MCF 10A (cell line): Measurements from ENCODE around the gene FAAP100. TPM values are rescaled to one million over a fixed set of nuclear protein-coding genes. Genes with fewer than 3 reads are reported as not detected.

Source experiments
- BruUV-seq: library from RNA; stranded (reverse); fragments of 400-500 nt; replicated peaks from 2 replicates; lab custom pipeline; 2021; lab: Mats Ljungman, UMichigan
- CTCF ChIA-PET: fragments of 300-600 bp; sonication (Branson Sonifier 250); formaldehyde crosslinking; extraction: SDS; loops from one replicate; lab custom pipeline; 2021; ENCODE audit warnings: antibody characterized with exemption, inconsistent platforms; lab: Yijun Ruan, JAX
- POLR2A ChIA-PET: fragments of 300-600, 350-650 bp; sonication (Branson Sonifier 250); formaldehyde crosslinking; extraction: SDS; loops from one replicate; lab custom pipeline; 2020; ENCODE audit warnings: antibody characterized with exemption, inconsistent platforms; lab: Yijun Ruan, JAX
- DNase-seq: peaks from one replicate; pipeline ENCODE4 v3.0.0-alpha.2; 2018; ENCODE audit not compliant: unreplicated experiment
- H3K27ac Mint-ChIP-seq: one replicate; pipeline ENCODE4 v1.8.0; 2022; ENCODE audit warnings: mild to moderate bottlenecking, low read depth, mixed read lengths; ENCODE audit not compliant: unreplicated experiment
- H3K27me3 Mint-ChIP-seq: one replicate; pipeline ENCODE4 v1.8.0; 2022; ENCODE audit warnings: mixed read lengths; ENCODE audit not compliant: insufficient read depth, unreplicated experiment
- H3K36me3 Mint-ChIP-seq: one replicate; pipeline ENCODE4 v1.8.0; 2022; ENCODE audit warnings: mild to moderate bottlenecking, moderate library complexity, mixed read lengths; ENCODE audit not compliant: insufficient read depth, unreplicated experiment
- H3K4me1 Mint-ChIP-seq: one replicate; pipeline ENCODE4 v1.8.0; 2022; ENCODE audit warnings: mixed read lengths; ENCODE audit not compliant: insufficient read depth, unreplicated experiment
- H3K4me3 Mint-ChIP-seq: one replicate; pipeline ENCODE4 v1.8.0; 2022; ENCODE audit warnings: mild to moderate bottlenecking, moderate library complexity, mixed read lengths; ENCODE audit not compliant: unreplicated experiment
- H3K9me3 Mint-ChIP-seq: one replicate; pipeline ENCODE4 v1.8.0; 2022; ENCODE audit warnings: mixed read lengths; ENCODE audit not compliant: unreplicated experiment
- CTCF ChIP-seq: fragments of 200-600 bp; IDR thresholded peaks from one replicate; pipeline ENCODE4 v1.8.0; 2022; ENCODE audit warnings: antibody characterized with exemption, mild to moderate bottlenecking; ENCODE audit not compliant: unreplicated experiment
- intact Hi-C: fragments of 100-400 bp; cut with micrococcal nuclease; formaldehyde crosslinking; loops from 2 replicates; pipeline ENCODE4 v1.14.1; 2022
- total RNA-seq: library from RNA; stranded (reverse); gene quantifications from 2 replicates; pipeline ENCODE4 v1.2.3, GENCODE V29; 2022

Gene FAAP100
- total RNA-seq, 1 experiment from 2014 or later = 32.5 TPM

DNA sequence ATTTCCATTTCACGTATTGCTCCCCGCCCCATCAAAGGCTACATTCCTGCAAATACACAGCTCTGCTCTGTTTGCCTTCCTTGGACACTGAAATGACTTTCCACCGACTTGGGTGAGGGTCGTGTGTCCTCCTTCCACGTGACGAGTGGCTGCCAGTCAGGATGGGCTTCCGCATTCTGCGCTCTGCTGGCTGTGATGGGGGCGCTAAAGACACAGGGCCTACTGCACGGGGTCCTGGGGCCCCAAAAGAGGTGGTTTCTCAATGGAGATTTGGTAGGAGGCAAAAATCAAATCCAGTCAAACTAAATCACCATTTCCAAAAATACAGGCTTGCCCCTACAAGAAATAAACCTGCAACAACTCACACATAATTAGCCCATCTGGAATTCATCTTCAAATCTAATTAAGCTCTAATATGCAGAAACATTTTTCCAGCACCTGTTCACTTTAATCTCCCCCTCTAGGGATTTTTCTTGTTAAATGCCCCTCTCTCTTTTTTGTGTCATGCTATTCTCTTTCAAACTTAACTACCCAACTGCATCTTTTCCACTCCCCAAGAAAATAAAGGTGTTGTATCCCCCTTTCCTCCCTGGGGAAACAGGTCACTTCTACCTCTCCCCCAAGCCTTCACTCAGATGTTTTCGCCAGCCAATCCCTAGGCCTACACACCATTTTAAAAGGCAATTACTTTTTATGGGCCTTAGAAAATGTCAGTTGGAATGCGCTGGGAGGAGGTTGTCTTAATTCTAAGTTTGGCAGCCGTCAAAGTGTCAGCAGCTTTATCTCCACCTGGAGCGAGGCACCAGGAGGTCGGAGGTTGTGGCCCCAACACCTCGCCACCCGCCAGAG, 21.9 kb upstream of the FAAP100 start:
- Mint-ChIP-seq H3K9me3 (no peaks in the 10 kb centered on the region), H3K27ac (peak overlapping the region; percentile 23), H3K27me3 (no peaks in the 10 kb centered on the region), H3K4me1 (peaks cover 31% of the 10 kb centered on the region), H3K36me3 (peaks cover 47% of the 10 kb centered on the region), H3K4me3 (no peak overlapping the region)
- no peak for DNase-seq
- intact Hi-C loops = no loop called here
- BruUV-seq = no TSS peak
- no peak for TF ChIP-seq CTCF
- CTCF ChIA-PET = no interaction called here
- POLR2A ChIA-PET = interaction anchor here (0.7 to 1.1 kb wide), 2 partner anchors 27 to 134 kb away, joined by 3 read pairs; no protein-coding TSS in a partner anchor

DNA sequence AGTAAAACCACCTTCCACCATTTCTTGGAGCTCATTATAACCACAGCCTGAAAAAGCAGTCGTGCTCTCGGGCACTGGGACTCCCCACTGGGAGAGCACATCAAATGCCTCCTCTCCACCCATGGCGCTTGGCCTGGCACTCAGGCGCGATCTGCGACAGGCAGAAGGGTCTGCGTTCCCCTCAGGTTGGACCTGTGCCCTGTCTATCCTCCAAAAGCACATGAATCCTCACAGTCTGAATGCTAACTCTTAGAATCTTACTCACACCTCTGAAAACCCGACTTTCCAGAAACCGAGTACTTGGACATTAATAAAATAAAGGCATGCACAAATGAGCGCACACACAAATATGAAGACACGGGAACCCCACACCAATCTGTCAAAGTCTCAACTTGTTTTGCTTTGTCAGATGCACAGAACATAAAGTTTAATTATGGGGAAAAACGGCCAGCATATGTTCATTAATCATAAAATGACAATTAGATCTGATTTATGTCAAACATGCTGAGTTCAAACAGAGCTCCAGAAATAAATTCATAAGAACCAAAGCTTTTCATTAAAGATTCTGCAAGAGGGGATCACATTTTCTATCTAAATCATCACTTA, 20.5 kb upstream of the FAAP100 start:
- intact Hi-C loops = no loop called here
- H3K27me3 Mint-ChIP-seq = no peaks in the 10 kb centered on the region
- no TSS peak for BruUV-seq
- H3K27ac Mint-ChIP-seq = no peak overlapping the region
- peaks cover 21% of the 10 kb centered on the region for H3K4me1 Mint-ChIP-seq
- TF ChIP-seq CTCF = no peak
- ChIA-PET CTCF (interaction anchor here (0.6 kb wide), 1 partner anchor 142 kb away, joined by 3 read pairs; no protein-coding TSS in a partner anchor), POLR2A (interaction anchor here (0.6 kb wide), 1 partner anchor 130 kb away, joined by 3 read pairs; no protein-coding TSS in a partner anchor)
- no peak for DNase-seq
- H3K9me3 Mint-ChIP-seq = no peaks in the 10 kb centered on the region
- no peak overlapping the region for H3K4me3 Mint-ChIP-seq
- H3K36me3 Mint-ChIP-seq = peaks cover 53% of the 10 kb centered on the region

GRCh38 chr17:81570964-81571363, 18.8 kb upstream of the FAAP100 start:
- intact Hi-C loops = no loop called here
- Mint-ChIP-seq H3K4me3 (no peak overlapping the region), H3K4me1 (peaks cover 16% of the 10 kb centered on the region), H3K27ac (no peak overlapping the region), H3K36me3 (peaks cover 53% of the 10 kb centered on the region), H3K27me3 (no peaks in the 10 kb centered on the region), H3K9me3 (no peaks in the 10 kb centered on the region)
- TF ChIP-seq CTCF = no peak
- ChIA-PET CTCF (interaction anchor here (0.9 to 1.0 kb wide), 2 partner anchors 30 to 52 kb away, joined by 3 to 4 read pairs; no protein-coding TSS in a partner anchor), POLR2A (interaction anchor here (0.5 kb wide), 1 partner anchor 19 kb away, joined by 3 read pairs; no protein-coding TSS in a partner anchor)
- no peak for DNase-seq
- no TSS peak for BruUV-seq

GRCh38 chr17:81569986-81570514, 17.9 kb upstream of the FAAP100 start:
- no peaks in the 10 kb centered on the region for H3K27me3 Mint-ChIP-seq
- DNase-seq = no peak
- H3K27ac Mint-ChIP-seq = no peak overlapping the region
- H3K4me1 Mint-ChIP-seq = peaks cover 14% of the 10 kb centered on the region
- no peak for TF ChIP-seq CTCF
- intact Hi-C loops = no loop called here
- POLR2A ChIA-PET = interaction anchor here (0.6 to 1.3 kb wide), 3 partner anchors 8 to 28 kb away, joined by 3 read pairs; no protein-coding TSS in a partner anchor
- BruUV-seq = no TSS peak
- CTCF ChIA-PET = interaction anchor here (0.9 to 1.0 kb wide), 2 partner anchors 31 to 51 kb away, joined by 3 to 6 read pairs; no protein-coding TSS in a partner anchor
- H3K4me3 Mint-ChIP-seq = no peak overlapping the region
- peaks cover 61% of the 10 kb centered on the region for H3K36me3 Mint-ChIP-seq
- no peaks in the 10 kb centered on the region for H3K9me3 Mint-ChIP-seq
